K562 (cell line): Measurements from ENCODE around the gene RARRES2.
A peak's percentile ranks its signal among the peaks of the same experiment; 100 is the strongest.

Experiments
- ARHGAP35 ChIP-seq: fragments of 450-650 bp; IDR thresholded peaks from 2 replicates; pipeline ENCODE4 v1.6.1; 2018; ENCODE audit not compliant: partially characterized antibody
- EP300 ChIP-seq: IDR thresholded peaks from 2 replicates; pipeline ENCODE4 v1.6.1; 2012; ENCODE audit warnings: low read length, improper control_type of control experiment
- RBFOX2 ChIP-seq: fragments of 200-400 bp; formaldehyde crosslinking; IDR thresholded peaks from 2 replicates; pipeline ENCODE4 v1.6.1; 2017; ENCODE audit warnings: low read depth, mild to moderate bottlenecking, low read length, moderate library complexity
- SRSF9 ChIP-seq: fragments of 200-400 bp; formaldehyde crosslinking; IDR thresholded peaks from 2 replicates; pipeline ENCODE4 v1.6.1; 2017; ENCODE audit warnings: low read depth, low read length, borderline replicate concordance
- TAF7 ChIP-seq: fragments of 450-650 bp; IDR thresholded peaks from 2 replicates; pipeline ENCODE4 v1.6.1; 2016; ENCODE audit warnings: missing genetic modification characterization, missing compliant biosample characterization
- TOE1 ChIP-seq, 2 experiments: fragments of 450-650 bp in 1 of 2; sonication (generic) in 1 of 2; formaldehyde crosslinking in 1 of 2; IDR thresholded peaks; 2 replicates each; pipeline versions ENCODE4 v1.7.1 to v1.8.0; 2016 to 2022; ENCODE audit warnings: borderline replicate concordance in 2 of 2, mild to moderate bottlenecking in 2 of 2, antibody characterized with exemption in 1 of 2, inconsistent platforms in 1 of 2, low read depth in 1 of 2, missing genetic modification reagents in 1 of 2, moderate library complexity in 1 of 2
- TF ChIP-seq, protein P1 (sequence below), 3 experiments: IDR thresholded peaks in 2 of 3; conservative IDR thresholded peaks in 1 of 3; 2 replicates each; pipeline ENCODE4 v1.5.1; 2011 to 2012; ENCODE audit warnings: low read length in 3 of 3, mild to moderate bottlenecking in 3 of 3, control low read depth in 2 of 3, improper control_type of control experiment in 1 of 3, inconsistent platforms in 1 of 3, low read depth in 1 of 3, mixed read lengths in 1 of 3, moderate library complexity in 1 of 3; ENCODE audit not compliant: insufficient read depth in 2 of 3
- TF ChIP-seq, protein P2 (sequence below): fragments of 450-650 bp; IDR thresholded peaks from 2 replicates; pipeline ENCODE4 v1.6.1; 2017; ENCODE audit warnings: antibody characterized with exemption, mild to moderate bottlenecking

DNA sequence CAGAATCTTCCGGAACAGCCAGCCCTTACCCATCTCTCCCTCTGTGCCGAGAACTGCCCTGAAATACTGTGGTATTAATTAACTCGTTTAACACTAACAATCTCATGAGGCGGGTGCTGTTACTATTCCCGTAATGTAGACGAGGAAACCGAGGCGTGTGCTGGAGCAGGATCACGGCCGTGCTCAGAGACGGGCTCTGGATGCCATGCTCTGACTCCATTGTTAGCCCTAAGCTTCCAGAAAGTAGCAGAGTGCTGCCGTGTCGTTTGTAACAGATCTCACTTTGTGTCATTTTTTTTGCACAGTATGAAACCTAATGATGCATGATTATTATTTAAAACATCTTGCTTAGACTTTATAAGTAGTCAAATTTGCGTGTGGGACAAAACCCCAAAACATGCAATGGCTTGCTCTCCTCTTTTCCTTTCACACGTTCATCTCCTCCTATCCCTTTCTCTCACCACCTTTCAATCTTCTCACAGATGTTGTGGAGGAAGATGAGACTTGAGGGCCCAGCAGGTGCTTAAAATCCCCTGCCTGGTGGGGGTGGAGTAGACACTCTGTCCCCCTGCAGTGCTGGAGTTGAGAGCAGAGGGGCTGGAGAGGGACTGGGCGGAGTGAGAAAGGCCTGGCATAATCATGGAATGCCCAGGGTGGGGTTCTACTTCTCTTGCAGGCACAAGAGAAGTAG, 17.6 kb downstream of the RARRES2 start:
- peak; percentile 23; the same call in 1 of the 2 replicates for TF ChIP-seq TAF7 (tag)
- TF ChIP-seq, protein P1, sequence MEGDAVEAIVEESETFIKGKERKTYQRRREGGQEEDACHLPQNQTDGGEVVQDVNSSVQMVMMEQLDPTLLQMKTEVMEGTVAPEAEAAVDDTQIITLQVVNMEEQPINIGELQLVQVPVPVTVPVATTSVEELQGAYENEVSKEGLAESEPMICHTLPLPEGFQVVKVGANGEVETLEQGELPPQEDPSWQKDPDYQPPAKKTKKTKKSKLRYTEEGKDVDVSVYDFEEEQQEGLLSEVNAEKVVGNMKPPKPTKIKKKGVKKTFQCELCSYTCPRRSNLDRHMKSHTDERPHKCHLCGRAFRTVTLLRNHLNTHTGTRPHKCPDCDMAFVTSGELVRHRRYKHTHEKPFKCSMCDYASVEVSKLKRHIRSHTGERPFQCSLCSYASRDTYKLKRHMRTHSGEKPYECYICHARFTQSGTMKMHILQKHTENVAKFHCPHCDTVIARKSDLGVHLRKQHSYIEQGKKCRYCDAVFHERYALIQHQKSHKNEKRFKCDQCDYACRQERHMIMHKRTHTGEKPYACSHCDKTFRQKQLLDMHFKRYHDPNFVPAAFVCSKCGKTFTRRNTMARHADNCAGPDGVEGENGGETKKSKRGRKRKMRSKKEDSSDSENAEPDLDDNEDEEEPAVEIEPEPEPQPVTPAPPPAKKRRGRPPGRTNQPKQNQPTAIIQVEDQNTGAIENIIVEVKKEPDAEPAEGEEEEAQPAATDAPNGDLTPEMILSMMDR (IDR thresholded peaks at IDR 0.05 in 2 of 3, conservative IDR thresholded peaks at IDR 0.05 in 1 of 3; ENCODE audit: insufficient read depth in 2 of 3, low read depth in 1 of 3, low read length in 3 of 3): no peak
- TF ChIP-seq ARHGAP35: no peak
- TF ChIP-seq, protein P2, sequence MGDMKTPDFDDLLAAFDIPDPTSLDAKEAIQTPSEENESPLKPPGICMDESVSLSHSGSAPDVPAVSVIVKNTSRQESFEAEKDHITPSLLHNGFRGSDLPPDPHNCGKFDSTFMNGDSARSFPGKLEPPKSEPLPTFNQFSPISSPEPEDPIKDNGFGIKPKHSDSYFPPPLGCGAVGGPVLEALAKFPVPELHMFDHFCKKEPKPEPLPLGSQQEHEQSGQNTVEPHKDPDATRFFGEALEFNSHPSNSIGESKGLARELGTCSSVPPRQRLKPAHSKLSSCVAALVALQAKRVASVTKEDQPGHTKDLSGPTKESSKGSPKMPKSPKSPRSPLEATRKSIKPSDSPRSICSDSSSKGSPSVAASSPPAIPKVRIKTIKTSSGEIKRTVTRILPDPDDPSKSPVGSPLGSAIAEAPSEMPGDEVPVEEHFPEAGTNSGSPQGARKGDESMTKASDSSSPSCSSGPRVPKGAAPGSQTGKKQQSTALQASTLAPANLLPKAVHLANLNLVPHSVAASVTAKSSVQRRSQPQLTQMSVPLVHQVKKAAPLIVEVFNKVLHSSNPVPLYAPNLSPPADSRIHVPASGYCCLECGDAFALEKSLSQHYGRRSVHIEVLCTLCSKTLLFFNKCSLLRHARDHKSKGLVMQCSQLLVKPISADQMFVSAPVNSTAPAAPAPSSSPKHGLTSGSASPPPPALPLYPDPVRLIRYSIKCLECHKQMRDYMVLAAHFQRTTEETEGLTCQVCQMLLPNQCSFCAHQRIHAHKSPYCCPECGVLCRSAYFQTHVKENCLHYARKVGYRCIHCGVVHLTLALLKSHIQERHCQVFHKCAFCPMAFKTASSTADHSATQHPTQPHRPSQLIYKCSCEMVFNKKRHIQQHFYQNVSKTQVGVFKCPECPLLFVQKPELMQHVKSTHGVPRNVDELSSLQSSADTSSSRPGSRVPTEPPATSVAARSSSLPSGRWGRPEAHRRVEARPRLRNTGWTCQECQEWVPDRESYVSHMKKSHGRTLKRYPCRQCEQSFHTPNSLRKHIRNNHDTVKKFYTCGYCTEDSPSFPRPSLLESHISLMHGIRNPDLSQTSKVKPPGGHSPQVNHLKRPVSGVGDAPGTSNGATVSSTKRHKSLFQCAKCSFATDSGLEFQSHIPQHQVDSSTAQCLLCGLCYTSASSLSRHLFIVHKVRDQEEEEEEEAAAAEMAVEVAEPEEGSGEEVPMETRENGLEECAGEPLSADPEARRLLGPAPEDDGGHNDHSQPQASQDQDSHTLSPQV: no peak
- TF ChIP-seq SRSF9: no peak
- no peak; the same call in 1 of the 2 replicates for TF ChIP-seq RBFOX2
- no peak; the same call in 1 of the 2 replicates for TF ChIP-seq TOE1 (IDR thresholded peaks at IDR 0.05; ENCODE audit: borderline replicate concordance)
- TF ChIP-seq TOE1 (CRISPR knock-in tag; IDR thresholded peaks at IDR 0.05; ENCODE audit: borderline replicate concordance, low read depth): no peak
- no peak for TF ChIP-seq EP300
